NCI-H1436 treated with DMSO at 0.1 percent for 48 hours (cell line): ENCODE data around the gene CHURC1.
"Not testable (repeated sequence)": the region's sequence is repeated elsewhere in the genome, so short reads cannot be mapped to it uniquely, and the experiment has no call there.

Experiments used
- DNase-seq: peaks from one replicate; lab custom pipeline; 2025; lab: John Stamatoyannopoulos, UW

Gene CHURC1

GRCh38 chr14:64910847-64911495 is 3.3 kb upstream of the CHURC1 start:
- no peak for DNase-seq

GRCh38 chr14:64912261-64912660 is 2.0 kb upstream of the CHURC1 start:
- DNase-seq: no peak

- not testable (repeated sequence) for DNase-seq
Observed at GRCh38 chr14:64913477-64913876, 778 bp upstream of the CHURC1 start.

- no peak for DNase-seq
Observed at GRCh38 chr14:64915029-64915424, 772 bp downstream of the CHURC1 start.

- DNase-seq: no peak
Observed at GRCh38 chr14:64915797-64916196, 1.5 kb downstream of the CHURC1 start.

- no peak for DNase-seq
Observed at GRCh38 chr14:64918216-64918615, 4.0 kb downstream of the CHURC1 start.

- no peak for DNase-seq
Observed at GRCh38 chr14:64919215-64919614, 5.0 kb downstream of the CHURC1 start.

- DNase-seq: no peak
Observed at GRCh38 chr14:64919618-64920017, 5.4 kb downstream of the CHURC1 start.

- no peak for DNase-seq
Observed at GRCh38 chr14:64920465-64920864, 6.2 kb downstream of the CHURC1 start.

GRCh38 chr14:64923015-64923414 is 8.8 kb downstream of the CHURC1 start:
- DNase-seq: no peak

- no peak for DNase-seq
Observed at GRCh38 chr14:64926398-64926995, 12.2 kb downstream of the CHURC1 start.

GRCh38 chr14:64927031-64927430 is 12.8 kb downstream of the CHURC1 start:
- no peak for DNase-seq

- no peak for DNase-seq
Observed at GRCh38 chr14:64928239-64929013, 14.2 kb downstream of the CHURC1 start.

GRCh38 chr14:64929014-64929359 is 14.7 kb downstream of the CHURC1 start:
- no peak for DNase-seq

GRCh38 chr14:64930085-64930843 is 16.0 kb downstream of the CHURC1 start:
- no peak for DNase-seq

GRCh38 chr14:64931123-64931522 is 16.9 kb downstream of the CHURC1 start:
- no peak for DNase-seq

GRCh38 chr14:64932231-64932630 is 18.0 kb downstream of the CHURC1 start:
- no peak for DNase-seq

GRCh38 chr14:64934338-64934929 is 20.2 kb downstream of the CHURC1 start:
- DNase-seq: no peak

- DNase-seq: no peak
Observed at GRCh38 chr14:64935508-64935907, 21.3 kb downstream of the CHURC1 start.

GRCh38 chr14:64937171-64937820 is 23.0 kb downstream of the CHURC1 start:
- no peak for DNase-seq

GRCh38 chr14:64937821-64938193 is 23.6 kb downstream of the CHURC1 start:
- DNase-seq: no peak
